HepG2 (cell line): Measurements from ENCODE around the gene PRSS21. TPM values are rescaled to one million over a fixed set of nuclear protein-coding genes. Genes with fewer than 3 reads are reported as not detected.
A peak's percentile ranks its signal among the peaks of the same experiment; 100 is the strongest.

Source experiments
- ASH2L ChIP-seq: fragments of 300-600, 200-600 bp; sonication (generic); IDR thresholded peaks from 2 replicates; pipeline ENCODE4 v1.7.0; 2017; ENCODE audit warnings: low read depth, mild to moderate bottlenecking, moderate library complexity, mixed read lengths, low read length; ENCODE audit not compliant: insufficient read length
- KDM5A ChIP-seq: fragments of 200-600 bp; sonication (generic); IDR thresholded peaks from 2 replicates; pipeline ENCODE4 v1.7.0; 2018; ENCODE audit warnings: antibody characterized with exemption, mild to moderate bottlenecking, low read length, borderline replicate concordance
- ZBTB14 ChIP-seq: sonication (generic); formaldehyde crosslinking; IDR thresholded peaks from 2 replicates; pipeline ENCODE4 v1.4.0; 2020; ENCODE audit warnings: missing genetic modification reagents
- ZNF253 ChIP-seq: sonication (generic); formaldehyde crosslinking; IDR thresholded peaks from 2 replicates; pipeline ENCODE4 v1.8.0; 2022; ENCODE audit warnings: mild to moderate bottlenecking, missing genetic modification reagents, borderline replicate concordance
- ZNF281 ChIP-seq: sonication (generic); formaldehyde crosslinking; IDR thresholded peaks from 2 replicates; pipeline ENCODE4 v1.4.0; 2020; ENCODE audit warnings: missing genetic modification reagents, borderline replicate concordance
- ZNF407 ChIP-seq: sonication (generic); formaldehyde crosslinking; IDR thresholded peaks from one replicate; pipeline ENCODE4 v1.5.1; 2020; ENCODE audit warnings: mild to moderate bottlenecking, missing genetic modification reagents; ENCODE audit errors: not compliant biosample characterization
- ZNF839 ChIP-seq: sonication (generic); formaldehyde crosslinking; IDR thresholded peaks from 2 replicates; pipeline ENCODE4 v1.4.0; 2020; ENCODE audit warnings: missing genetic modification reagents, mild to moderate bottlenecking, borderline replicate concordance
- ZSCAN21 ChIP-seq: sonication (generic); formaldehyde crosslinking; IDR thresholded peaks from 2 replicates; pipeline ENCODE4 v1.8.0; 2022; ENCODE audit warnings: mild to moderate bottlenecking, missing genetic modification reagents, moderate library complexity, borderline replicate concordance
- polyA plus RNA-seq, 8 experiments: library from polyadenylated mRNA; depleted of rRNA in 3 of 8; stranded (reverse) in 7 of 8; unstranded in 1 of 8; fragments of >200 nt; fragmentation: Illumina TruSeq in 4 of 8; extraction: Trizol in 4 of 8; gene quantifications; 2 replicates each; pipeline versions ENCODE4 v1.2.1 to v1.2.3, GENCODE V29; 2011 to 2016; ENCODE audit warnings: low read depth in 4 of 8, missing spikeins in 1 of 8, mixed read lengths in 1 of 8; ENCODE audit not compliant: insufficient read depth in 1 of 8
- total RNA-seq, 5 experiments: library from RNA; depleted of rRNA; stranded (reverse); fragments of >200 nt; fragmentation: Illumina TruSeq; extraction: Trizol; gene quantifications; 2 replicates each; pipeline ENCODE4 v1.2.3, GENCODE V29; 2016; ENCODE audit warnings: low read depth in 1 of 5

PRSS21 gene
- total and polyA plus RNA-seq, 2 of the 13 experiments (the other 11 are each of a cell fraction or from before 2014, with no cell fraction given), result not detected

- TF ChIP-seq ZNF407 (CRISPR knock-in tag) (peak; percentile 51), KDM5A (0 out of 2 replicates have a peak, but pooled peaks have one; percentile 34), ZNF253 (0 out of 2 replicates have a peak, but pooled peaks have one; percentile 30), ASH2L (peak; percentile 46), ZBTB14 (CRISPR knock-in tag) (0 out of 2 replicates have a peak, but pooled peaks have one; percentile 34), ZNF281 (CRISPR knock-in tag) (0 out of 2 replicates have a peak, but pooled peaks have one; percentile 19), ZNF839 (CRISPR knock-in tag) (no peak), ZSCAN21 (0 out of 2 replicates have a peak, but pooled peaks have one; percentile 21)
These were observed 40.4 kb upstream of the PRSS21 start (continued) for GRCh38 chr16:2776500-2777139.
